GM12801 (cell line): ENCODE results near the gene CDC6.

ENCODE experiments used
- TF ChIP-seq, protein P1 (sequence below): IDR thresholded peaks from one replicate; pipeline ENCODE4 v1.5.1; 2011; ENCODE audit warnings: control low read depth; ENCODE audit not compliant: insufficient read length; ENCODE audit errors: extremely low read depth

CDC6 gene

GRCh38 chr17:40322358-40323315, 35.0 kb downstream of the CDC6 start:
- TF ChIP-seq, protein P1, sequence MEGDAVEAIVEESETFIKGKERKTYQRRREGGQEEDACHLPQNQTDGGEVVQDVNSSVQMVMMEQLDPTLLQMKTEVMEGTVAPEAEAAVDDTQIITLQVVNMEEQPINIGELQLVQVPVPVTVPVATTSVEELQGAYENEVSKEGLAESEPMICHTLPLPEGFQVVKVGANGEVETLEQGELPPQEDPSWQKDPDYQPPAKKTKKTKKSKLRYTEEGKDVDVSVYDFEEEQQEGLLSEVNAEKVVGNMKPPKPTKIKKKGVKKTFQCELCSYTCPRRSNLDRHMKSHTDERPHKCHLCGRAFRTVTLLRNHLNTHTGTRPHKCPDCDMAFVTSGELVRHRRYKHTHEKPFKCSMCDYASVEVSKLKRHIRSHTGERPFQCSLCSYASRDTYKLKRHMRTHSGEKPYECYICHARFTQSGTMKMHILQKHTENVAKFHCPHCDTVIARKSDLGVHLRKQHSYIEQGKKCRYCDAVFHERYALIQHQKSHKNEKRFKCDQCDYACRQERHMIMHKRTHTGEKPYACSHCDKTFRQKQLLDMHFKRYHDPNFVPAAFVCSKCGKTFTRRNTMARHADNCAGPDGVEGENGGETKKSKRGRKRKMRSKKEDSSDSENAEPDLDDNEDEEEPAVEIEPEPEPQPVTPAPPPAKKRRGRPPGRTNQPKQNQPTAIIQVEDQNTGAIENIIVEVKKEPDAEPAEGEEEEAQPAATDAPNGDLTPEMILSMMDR = no peak

GRCh38 chr17:40323391-40324381, 36.0 kb downstream of the CDC6 start:
- TF ChIP-seq, protein P1 = no peak

DNA sequence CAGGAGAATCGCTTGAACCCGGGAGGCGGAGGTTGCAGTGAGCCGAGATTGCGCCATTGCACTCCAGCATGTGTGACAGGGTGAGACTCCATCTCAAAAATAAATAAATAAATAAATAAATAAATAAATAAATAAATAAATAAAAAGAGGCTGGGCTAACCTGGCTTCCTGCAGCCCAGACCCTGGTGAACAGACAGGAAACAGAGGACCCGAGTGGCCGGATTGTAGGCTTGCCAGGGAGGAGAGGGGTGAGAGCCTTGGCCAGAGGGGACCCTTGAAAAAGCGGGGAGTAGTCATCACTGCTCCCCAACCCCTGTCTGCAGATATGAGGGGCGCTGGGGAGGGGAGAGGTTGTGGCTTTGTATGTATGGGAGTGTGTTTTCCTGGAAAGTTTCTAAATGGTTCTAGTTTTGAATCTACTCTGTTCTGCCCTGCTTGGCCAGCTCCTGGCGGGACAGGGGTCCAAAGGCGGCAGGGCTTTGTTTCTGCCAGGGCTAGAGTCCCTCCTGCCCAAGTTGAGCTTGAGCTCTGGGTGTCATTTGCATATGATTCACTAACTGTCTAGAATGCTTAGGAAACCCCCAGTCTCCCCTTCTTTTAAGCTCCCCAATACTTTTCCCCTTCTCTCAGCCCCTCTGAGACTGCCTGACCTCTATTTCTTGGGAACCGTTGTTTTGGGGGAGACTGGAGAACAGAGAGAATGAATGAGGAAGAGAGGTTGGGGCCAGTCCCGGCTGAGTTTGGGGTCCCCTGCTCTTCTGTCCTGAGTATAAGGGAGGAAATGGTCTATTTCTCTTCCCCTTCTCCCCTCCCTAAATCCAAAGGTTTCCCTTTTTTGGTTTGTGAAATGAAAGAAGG, 37.7 kb downstream of the CDC6 start:
- TF ChIP-seq, protein P1 = no peak

- TF ChIP-seq, protein P1 = no peak
These were observed 38.5 kb downstream of the CDC6 start for GRCh38 chr17:40326014-40326831.

DNA sequence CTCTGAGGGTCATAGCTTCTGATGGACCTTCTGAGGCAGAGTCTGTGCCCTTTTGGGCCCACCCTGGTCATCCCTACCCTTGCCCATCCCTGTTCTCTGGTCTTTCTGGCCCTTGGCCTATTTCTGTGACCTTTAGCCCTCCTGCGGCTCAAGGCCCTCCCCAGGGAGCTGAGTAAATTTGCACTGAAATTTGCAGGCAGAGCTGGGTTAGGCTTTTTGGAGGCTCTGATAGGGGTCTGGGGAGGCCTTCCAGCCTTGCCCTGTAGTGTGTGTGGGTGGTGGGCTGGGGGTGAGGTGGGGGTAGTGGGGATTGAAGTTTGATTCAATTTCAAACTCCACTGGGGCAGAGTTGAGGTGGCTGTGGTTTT, 39.1 kb downstream of the CDC6 start:
- TF ChIP-seq, protein P1 = no peak

GRCh38 chr17:40327244-40327729, 39.6 kb downstream of the CDC6 start:
- TF ChIP-seq, protein P1 = no peak
